Stimulated activated CD4-positive, alpha-beta T cell treated with anti-CD3 and anti-CD28 coated beads, Interleukin-12 subunit alpha, Interleukin-12 subunit beta, amount 100 ng/mL, for 24 hours (primary cell): ENCODE results near the gene SLC9B1.

Experiments used
- DNase-seq, 2 experiments: peaks; one replicate each; pipeline ENCODE4 v3.0.0-alpha.2; 2020; ENCODE audit warnings: low read depth in 2 of 2

Gene SLC9B1

DNA sequence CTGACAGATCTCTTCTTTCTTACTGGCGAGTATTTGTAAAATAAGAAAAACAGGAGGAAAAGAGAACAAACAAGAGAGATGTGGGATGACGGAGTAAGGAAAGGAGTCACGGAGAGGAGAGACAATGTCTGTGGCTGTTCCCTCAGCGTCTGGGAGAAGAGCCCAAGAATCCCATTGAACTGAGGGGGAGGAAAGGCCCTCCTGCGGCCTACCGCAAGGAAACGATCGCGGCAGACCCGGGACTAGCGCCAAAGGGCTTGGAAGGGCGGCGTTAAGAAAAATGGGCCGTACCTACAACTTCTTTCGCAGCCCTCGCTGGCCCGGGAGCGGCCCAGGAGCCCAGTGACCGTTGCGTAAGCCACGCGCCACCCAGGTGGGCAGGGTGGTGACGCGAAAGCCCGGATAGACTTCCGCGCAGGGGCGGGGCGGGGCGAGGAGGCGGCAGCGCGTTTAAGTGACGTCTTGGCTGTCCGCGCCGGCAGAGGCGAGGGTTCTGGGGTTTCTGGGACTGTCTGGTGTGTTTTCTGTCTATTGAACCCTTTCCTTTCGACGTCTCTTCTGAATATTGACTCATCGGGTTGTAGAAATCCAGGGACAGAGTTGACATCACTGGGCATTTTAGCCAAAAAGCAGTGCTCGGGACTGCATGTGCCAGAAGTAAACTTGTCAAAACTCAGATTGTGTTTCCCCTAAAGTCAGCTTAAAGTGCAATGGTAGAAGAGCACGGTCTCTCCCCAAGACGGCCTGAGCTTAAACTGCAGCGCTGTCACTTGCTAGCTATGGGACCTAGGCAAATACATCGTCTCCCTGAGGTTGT is at the start of gene SLC9B1:
Gene SLC9B1 (minus strand): TSS at position 398 of the 817 bp plus-strand sequence. CDS start 27,994 bp downstream, outside the sequence.
- DNase-seq = peak; percentile 85 to 93

GRCh38 chr4:103067841-103068547 is 48.5 kb upstream of the SLC9B1 start:
- no peak for DNase-seq

- DNase-seq = no peak
Observed at GRCh38 chr4:103060453-103061148, 41.1 kb upstream of the SLC9B1 start.

- no peak for DNase-seq
Observed at GRCh38 chr4:103054030-103054429, 34.5 kb upstream of the SLC9B1 start.

DNA sequence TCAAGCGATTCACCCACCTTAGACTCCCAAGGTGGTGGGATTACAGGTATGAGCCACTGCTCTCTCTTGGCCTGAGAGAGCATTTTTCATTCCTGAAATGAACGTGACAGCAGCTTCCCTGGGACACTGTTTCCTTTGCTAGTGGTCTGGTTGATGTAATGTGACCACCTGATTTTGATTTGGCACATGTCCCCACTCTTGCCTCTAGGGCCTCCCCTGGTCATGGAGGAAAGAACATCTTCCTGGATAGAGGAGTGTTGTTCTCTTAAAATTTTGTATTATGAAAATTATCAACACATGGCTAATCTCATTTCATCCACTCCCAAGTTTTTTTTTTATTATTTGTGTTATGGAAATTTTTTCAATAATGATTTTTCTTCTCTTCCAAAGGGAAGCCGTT is 33.3 kb upstream of the SLC9B1 start:
- no peak for DNase-seq

DNA sequence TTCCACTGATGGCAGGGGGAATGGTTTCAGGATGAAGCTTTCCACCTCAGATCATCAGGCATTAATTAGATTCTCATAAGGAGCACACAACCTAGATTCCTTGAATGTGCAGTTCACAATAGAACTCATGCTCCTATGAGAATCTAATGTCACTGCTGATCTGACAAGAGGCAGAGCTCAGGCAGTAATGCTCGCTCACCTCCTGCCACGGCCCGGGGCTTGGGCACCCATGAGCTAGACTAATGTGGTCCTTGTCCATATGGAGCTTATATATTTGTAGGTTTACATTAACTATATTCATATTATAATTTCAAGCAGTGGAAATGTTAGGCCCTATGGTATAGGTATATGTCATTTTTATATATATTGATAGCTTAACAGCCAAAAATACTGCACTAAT is 32.6 kb upstream of the SLC9B1 start:
- DNase-seq = no peak

DNA sequence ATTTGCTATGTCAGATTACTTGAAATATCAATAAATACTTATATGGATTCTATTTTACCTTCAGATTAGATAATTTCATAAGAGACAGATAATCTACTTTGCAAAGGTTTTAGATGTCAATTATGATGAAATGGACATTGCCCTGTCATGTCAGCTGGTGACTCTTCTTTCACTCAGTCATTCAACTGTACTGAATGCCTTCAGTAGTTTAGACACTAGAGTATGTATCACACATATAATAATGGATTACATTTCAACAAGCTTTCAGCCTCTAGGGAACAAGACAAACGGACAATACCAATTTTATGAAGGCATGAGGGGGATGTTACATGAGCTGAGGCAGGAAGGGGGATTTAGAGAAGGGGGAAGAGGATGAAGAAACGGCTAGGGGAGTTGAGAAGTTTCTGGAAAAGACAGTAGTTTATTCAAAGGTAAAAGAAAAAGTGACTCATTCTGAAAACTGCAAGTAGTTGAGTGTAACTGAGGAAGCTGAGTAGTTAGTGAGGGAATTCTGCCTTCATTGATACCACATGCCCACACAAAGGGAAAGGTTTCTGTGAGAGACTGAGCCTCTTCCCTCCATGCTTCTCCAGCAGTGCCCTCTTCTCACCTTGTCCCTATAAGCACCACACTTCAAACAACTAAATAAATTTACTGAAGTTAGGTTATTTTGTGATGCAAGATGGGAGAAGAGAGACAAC is 31.4 kb upstream of the SLC9B1 start:
- DNase-seq = no peak

DNA sequence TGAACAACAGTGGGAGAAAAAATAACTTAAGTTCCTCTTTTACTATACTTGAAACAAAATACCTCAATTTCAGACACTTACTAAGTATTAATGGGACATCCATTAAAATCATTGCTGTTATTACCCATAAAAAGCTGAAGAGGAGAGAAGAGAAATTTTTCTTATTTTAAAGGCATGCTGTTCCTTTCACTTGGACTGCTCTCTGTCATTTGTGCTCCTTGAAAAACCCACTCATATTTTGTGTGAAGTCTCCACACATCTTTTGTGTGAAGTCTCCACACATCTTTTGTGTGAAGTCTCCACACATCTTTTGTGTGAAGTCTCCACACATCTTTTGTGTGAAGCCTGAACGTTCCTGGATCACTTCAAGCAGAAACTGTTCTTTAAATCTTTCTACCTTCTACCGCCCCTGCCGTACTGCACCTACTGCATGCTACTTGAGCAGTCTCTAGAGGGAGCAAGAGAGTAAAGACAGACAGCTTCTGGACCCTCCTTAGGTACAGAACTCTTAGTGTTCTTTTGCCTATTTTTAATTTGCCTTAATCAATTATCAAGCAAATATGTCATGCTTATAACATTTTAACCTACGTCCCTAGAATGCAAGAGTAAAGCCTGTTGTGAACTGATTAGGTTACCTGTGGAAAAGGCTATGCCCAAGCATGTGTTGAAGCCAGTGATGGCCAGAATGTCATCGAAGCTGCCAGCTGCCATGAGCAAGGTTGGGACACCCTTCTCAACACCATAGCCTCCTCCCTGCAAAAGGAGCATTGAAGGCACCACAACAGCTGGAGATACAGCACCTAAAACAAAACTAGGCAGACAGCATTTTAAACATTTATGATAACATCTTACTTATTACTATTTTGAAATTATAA is 27.1 kb upstream of the SLC9B1 start:
- no peak for DNase-seq

GRCh38 chr4:103044183-103044582 is 24.7 kb upstream of the SLC9B1 start:
- DNase-seq = no peak

DNA sequence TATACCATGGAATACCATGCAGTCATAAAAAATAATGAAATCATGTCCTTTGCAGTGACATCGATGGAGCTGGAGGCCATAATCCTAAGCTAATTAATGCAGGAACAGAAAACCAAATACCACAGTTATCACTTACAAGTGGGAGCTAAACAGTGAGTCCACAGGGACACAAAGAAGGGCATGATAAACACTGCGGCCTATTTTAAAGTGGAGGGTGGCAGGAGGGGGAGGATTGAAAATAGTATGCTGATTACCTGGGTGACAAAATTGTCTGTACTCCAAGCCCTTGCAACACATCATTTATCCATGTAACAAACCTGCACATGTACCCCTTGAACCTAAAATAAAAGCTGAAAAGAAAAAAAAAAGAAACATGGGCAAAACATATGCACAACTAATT is 16.7 kb upstream of the SLC9B1 start:
- no peak for DNase-seq

DNA sequence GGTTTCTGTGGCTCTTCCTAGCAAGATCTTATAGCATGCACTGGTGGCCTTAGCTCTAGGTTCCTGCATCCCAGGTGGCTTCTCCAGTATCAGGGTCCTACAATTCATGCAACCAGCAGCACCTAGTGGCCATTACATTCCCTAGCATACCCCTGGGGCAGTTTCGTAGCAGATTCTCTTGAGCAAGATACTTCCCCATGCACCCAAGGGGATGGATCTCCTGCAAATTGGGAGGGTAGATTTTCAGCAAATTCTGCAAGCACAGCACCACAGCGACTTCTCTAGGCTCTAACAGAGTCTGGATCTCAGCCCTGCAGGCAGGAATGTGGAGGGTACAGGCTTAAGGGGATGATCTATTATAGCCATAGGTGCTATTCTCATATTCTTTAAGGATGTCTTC is 13.1 kb upstream of the SLC9B1 start:
- DNase-seq = no peak

DNA sequence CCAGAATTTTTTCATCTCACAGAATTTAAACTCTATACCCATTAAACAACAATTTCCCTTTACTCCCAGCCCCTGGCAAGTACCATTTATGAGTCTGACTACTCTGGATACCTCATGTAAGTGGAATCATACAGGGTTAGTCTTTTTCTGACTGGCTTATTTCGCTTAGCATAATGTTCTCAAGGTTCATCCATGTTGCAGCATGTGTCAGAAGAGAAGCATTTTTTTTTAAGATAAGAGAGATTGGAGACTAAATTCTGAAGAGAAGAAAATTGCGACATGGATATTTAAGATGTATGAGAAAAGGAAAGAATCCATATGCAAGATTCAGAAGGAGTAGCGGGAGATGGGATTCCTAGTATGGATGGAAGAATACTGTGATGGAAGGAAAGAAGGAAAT is 11.3 kb upstream of the SLC9B1 start:
- no peak for DNase-seq

DNA sequence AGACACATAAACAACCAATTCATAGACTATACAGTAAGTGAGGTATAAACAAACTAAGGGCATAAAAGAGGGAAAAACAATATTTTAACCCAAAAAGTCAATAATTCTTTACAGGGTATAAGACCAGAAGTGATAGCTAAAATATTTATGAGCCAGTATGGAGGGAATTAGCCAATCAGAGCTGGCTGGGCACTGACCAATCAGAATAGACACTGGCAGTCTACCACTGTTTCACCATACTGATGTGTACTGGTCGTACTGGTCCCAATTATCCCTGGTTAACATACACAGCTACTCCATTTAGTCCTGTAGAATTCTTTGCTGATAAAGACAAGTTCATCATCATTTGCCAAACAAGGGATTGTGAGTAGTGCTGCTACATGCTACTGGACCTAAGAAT is 9.8 kb upstream of the SLC9B1 start:
- no peak for DNase-seq

- no peak for DNase-seq
Observed at GRCh38 chr4:103026868-103027267, 7.4 kb upstream of the SLC9B1 start.

GRCh38 chr4:103024996-103025395 is 5.5 kb upstream of the SLC9B1 start:
- no peak for DNase-seq

DNA sequence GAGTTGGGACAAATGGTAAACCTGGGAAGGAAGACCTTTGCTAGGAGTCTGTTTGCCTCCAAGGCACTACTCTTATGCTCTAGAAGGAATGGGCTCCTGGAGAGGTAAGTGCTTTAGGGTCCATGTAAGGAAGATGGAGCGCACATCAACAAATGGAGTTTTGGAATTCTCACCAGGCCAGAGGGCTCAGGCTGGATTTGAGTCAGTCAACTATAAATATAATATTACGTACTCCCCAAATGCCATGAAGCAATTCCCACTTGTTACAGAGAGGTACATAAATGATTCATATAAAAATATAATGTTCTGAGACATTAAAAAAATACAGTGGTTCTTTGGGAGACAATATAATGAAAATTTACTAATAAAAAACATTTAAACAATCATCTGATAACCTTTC is 1.6 kb upstream of the SLC9B1 start:
- no peak for DNase-seq

DNA sequence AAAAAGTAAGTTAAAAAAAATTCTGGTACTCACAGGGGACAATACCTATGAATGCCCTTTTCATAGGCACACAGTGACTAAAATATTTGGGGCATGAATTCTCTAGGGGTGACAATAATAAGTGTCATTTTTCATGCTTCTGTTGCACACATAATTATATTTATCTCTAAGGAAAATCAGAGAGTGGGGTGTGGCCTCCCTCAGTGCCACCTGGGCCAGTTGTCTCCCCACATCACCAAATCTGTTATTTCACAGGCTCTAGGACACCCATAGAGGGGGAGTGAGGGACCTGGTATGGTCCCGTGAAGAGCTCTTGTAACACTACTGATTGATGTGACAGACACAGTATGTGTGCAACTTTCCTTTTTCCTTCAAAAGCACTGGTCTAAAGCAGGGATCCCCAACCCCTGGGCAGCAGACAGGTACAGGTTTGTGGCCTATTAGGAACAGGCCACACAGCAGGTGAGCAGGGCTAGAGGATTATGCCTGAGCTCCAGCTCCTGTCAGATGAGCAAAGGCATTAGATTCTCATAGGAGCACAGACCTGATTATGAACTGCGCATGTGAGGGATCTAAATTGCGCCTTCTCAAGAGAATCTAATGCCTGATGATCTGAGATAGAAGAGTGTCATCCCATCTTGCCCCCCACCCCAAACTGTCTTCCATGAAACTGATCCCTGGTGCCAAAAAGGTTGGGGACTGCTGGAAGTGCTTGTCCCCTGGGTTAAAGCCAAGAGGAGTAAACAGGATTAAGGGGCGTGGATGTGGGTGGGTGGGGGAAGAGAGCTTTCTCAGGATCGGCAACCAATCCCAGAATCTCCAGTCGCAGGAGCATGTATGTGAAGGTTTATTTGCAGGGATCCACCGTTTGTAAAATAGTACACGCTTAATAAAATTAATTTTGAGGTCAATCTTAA is 856 bp downstream of the SLC9B1 start:
- no peak for DNase-seq

GRCh38 chr4:103012551-103012950 is 7.0 kb downstream of the SLC9B1 start:
- no peak for DNase-seq

DNA sequence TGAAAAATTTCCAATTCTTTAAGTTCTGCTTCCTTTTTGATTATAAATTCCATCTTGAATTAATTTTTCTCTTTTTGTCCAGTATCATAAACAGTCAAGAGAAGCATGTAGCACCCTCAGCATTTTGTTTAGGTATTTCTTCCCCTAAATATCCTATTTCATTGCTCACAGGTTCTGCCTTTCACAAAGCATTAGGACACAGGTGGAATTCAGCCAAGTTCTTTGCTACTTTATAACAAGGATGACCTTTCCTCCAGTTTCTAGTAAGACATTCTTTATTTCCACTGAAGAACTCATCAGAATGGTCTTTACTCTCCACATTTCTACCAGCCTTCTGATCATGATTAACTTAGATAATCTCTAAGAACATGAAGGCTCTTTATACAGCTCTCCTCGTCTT is 7.4 kb downstream of the SLC9B1 start:
- no peak for DNase-seq
